HG03196 (cell line): ENCODE measurements around the gene TECPR2.
A peak's percentile ranks its signal among the peaks of the same experiment; 100 is the strongest.
"Not testable (repeated sequence)": the region's sequence is repeated elsewhere in the genome, so short reads cannot be mapped to it uniquely, and the experiment has no call there.

Experiments
- ATAC-seq: cut with Tn5 transposase; IDR thresholded peaks from one replicate; pipeline ENCODE4 v1.9.1; 2021; ENCODE audit not compliant: unreplicated experiment

TECPR2 gene

DNA sequence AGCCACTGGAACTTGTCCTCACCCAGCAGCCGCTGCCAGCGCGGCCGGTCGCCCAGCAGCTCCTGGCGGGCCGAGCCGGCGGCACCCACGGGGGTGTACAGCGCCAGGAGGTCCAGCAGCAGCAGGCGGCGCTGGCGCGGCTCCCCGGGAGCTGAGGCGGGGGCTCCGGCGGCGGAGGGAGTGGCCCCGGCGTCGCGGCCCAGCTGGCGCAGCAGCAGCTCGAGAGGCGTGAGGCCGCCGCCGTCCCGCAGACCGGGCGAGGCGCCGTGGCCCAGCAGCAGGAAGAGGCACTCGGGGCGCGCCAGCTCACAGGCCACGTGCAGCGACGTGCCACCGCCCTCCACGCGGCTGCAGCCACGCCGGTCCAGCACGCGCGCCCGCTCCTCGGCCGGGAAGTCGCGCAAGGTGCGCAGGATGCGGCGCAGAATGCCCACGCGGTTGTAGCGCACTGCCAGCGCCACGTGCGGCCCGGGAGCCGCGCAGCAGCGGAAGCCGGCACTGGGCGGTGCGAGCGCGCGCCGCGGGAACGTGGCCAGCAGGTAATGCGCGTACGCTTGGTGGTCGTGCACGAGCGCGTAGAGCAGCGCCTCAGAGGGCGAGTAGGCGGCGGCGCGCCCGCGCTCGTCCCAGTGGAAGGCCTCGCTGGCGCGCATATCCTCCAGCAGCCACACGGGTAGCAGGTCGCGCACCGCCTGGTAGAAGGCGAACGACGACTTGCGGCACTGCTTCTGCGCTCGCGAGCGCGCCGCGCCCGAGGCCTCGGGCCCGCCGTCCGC, 144.5 kb downstream of the TECPR2 start:
- ATAC-seq = no peak

DNA sequence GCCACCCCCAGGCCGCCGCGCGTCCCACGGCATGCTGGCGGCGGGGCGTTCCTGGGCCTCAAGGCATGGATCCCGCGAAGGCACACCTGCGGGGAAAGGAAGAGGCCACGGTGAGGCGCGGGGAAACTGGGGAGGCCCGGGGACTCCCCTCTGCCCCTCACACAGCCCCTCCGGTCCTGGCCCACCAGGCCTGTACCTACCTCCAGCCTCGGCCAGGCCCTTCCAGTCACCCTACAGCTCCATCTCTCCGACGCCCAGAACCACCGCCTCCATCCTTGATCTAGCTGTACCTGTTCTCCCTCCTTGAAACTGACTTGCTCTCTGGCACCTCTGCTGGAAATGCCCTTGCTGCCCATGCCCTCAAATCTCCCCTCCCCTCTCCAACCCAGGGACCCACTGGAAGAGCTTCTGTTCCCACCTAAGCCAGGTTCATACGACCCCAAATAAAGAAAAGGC, 145.1 kb downstream of the TECPR2 start:
- ATAC-seq = no peak

DNA sequence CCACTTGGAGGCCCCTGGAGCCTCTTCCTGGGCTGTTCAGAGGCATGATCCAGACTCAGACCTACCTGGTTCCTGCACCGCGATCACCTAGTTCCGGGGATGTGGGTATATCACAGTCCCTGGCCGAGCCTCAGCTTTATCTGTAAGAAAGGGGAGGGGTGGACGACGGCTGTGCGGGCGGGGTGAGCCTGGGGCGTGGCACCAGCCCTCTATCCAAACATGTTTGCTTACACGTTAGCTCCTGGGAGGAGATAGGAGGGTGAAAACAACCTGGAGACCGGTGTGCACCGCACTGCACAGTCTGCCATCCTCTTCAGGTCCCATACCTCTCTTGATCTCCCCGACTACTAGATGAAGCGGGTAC, 145.7 kb downstream of the TECPR2 start:
- ATAC-seq = no peak

DNA sequence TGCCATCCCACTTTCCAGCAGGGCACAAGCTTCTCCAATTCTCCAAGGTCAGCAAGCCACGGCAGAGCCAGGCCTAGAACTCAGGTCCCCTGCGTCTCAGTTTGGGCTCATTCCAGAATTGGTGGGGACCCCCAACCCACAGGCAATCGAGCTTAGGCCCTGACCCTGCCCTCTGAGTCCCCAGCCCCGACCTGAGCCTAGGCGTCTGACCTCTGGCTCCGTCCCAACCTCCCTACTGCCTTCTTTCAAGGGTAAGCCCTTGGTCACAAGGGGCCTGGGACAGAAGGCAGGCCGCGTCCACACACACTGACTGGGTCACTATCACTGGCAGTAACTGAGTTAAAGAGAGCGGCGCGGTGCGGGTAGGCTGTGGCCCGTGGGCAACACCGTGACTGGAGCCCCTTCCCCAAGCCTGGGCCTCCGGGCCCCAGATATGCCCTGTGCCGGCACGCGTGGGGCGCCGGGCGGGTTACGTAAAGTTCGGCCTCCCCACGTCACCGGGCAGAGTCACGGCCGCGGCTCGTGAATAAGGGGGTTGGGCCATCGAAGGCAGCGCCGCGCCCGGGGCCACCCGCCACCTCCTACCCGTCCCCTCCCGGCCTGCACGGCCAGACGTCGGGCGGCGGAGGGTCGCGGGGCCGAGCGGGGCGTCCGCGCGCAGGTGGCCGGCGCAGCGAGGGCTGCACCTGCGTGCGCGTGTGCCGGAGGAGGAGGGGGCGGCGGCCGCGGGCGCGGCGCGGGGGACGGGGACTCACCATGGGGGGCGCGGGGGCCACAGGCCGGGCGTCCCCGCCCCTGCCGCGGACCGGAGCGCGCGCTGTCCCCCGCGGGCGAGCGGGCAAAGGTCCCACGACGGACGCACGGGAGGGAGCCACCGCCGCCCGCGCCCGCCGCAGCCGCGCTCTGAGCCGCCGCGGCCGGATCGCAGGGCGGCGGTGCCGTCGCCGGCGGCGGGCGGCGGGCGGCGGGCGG, 146.3 kb downstream of the TECPR2 start:
- peak; percentile 8 for ATAC-seq

DNA sequence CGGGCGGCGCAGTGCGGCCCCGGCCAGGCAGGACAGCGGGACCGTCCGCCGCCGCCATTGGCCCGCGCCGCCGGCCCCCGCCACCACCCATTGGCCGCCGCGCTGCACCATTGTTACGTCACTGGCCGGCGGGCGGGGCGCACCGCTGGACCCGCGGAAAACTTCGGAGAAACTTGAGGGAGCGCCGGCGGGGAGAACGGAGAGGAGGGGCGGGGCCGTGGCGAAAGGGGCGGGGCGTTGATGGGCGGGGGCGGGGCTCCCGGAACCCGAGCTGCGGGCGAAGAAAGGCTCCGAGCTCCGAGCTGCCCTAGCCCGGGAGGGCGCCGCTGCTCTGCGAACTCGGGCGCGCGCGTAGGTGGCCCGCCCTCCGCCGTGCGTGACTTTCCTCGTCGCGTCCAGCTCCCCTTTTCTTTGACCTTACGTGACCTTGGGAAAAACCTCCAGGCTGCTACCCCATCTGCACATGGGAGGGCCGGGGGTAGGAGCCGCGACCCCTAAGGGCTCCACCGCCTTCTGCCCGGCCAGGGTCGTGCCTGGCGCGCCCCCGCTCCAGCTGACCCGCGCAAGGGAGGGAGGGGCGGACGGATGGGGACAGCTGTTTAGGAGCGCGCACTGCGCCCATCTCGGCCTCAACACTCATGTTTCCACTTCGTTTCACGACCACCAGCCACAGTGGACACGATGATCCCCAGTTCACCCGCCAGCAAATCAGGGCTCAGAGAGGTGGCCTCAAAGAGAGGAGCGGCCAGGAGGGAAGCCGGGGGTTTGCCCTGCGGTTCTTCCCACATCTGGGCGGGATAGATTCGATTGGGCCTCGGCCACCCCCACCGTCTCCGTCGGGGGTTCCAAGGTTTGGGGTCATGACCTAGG, 147.2 kb downstream of the TECPR2 start, which contains the start of gene ANKRD9:
Gene ANKRD9, minus strand, starts transcription at position 31 of the 870 bp plus-strand sequence. CDS start 1,887 bp downstream, outside the sequence.
- peak; percentile 73 for ATAC-seq

DNA sequence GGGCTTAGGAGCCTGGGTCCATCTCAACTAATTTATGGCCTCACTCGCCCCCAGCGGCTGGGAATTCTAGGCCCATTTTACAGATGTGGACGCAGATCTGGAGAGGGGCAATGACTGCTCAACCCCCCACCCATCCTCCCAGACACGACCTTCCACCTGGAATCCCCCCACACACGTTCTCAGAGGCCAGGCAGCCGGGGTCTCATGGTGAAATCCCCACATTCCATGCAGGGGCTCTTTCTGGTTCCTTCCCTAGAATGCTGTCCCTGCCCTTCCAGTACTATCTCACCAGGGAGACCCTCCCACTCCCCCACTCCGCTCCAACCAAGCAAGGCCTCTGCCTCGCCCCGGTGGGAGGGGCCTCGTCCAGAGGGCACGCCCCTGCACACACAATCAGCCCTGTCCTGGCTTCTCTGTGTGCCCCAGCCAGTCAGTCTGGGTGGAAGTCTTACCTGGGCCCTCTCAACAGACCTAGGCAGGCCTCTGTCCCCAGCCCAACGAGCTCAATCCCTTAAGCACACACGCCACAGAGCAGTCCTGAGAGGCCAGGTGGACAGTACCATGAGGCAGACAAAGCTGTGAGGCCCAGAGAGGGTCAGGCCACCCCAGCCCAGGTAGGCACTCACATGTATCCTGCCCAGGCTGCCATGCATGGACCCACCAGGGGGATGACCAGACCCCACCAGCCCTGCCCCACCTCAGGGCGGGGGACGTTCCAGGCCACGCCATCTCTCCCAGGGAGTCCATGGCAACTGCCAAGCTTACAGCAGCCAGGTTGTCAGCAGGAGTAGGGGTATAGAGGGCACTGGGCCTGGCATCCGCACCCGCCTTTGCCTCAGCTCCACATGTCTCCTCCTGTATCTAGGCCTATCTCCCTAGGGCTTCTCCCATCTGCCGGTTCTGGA, 148.1 kb downstream of the TECPR2 start:
- no peak for ATAC-seq

DNA sequence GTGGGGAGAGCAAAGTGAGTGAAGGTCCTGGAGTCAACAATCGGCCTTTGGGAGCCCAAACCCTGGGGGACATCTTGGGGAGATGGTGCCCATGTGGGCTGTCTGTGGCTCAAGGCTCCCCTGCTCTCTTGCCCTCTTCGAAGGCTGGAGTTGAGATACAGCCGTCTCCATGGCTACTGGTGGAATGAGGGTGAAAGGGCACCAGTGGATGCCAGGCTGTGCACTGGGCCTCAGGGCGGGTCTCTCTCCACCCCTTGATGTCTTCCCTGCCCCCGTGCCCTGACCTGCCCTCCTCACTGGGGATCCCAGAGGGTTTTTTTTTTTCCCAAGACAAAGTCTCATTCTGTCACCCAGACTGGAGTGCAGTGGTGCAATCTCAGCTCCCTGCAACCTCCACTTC, 148.8 kb downstream of the TECPR2 start:
- no peak for ATAC-seq

DNA sequence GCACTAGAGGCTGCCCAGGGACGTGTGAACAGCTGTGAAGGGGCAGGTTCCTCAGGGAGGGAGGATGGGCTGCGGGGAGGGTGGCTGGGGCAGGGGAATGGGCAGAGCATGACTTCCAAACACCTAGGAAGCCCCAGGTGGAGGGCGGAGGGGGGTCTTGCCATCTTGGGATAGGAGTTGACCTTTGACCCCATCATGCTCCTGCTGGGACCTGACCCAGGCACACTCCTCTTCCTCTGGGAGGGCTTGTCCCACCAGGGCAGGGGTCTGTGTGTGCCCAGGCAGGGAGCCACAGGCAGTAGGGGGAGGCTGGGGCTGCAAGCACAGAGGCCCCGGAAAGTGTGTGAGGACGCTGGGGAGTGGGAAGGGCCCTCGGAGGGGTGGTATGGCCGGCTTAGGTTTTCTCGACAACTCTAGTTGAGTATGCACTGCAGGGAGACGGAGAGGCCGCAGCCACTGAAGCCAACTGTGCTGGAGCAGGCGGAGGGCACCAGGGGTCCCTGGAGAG, 150.1 kb downstream of the TECPR2 start:
- no peak for ATAC-seq

DNA sequence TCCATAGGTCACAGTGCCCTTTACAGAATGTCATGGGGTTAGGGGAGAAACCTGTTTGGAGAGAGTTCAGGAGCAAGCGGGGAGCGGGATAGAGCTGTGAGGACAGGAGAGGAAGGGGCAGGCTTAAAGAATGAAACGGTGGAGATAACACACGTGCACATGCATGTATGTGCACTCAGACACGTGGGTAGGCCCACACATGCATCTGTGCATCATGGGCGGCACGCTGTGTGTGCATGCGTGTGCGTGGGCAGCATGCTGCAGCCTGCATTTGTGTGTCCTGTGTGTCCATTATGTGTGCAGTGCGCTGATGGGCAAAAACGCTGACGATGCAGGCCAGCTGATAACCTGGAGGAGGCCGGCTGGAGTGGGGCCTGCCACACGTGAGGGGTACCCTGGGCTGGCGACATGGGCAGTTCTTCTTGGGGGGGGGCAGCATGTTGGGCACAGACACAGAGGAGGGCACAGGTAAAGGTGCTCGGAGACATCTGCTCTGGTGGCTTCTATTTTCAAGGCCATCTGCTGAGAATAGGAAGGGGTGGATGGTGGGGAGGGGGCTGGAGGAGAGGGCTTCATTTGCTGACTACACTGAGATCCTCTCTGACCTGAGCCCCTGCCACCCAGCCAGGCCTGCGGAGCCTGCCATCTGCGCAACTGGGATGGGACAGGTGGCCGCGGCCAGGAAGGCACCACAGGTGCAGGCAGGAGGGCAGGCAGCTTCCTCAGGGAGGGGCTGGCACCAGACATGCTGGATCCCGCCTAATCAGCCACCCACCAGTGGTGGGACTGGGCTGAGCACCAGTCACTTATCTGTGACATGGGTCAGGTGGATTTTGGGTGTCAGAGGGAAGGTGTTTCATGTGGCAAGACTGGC, 151.4 kb downstream of the TECPR2 start:
- ATAC-seq = no peak

DNA sequence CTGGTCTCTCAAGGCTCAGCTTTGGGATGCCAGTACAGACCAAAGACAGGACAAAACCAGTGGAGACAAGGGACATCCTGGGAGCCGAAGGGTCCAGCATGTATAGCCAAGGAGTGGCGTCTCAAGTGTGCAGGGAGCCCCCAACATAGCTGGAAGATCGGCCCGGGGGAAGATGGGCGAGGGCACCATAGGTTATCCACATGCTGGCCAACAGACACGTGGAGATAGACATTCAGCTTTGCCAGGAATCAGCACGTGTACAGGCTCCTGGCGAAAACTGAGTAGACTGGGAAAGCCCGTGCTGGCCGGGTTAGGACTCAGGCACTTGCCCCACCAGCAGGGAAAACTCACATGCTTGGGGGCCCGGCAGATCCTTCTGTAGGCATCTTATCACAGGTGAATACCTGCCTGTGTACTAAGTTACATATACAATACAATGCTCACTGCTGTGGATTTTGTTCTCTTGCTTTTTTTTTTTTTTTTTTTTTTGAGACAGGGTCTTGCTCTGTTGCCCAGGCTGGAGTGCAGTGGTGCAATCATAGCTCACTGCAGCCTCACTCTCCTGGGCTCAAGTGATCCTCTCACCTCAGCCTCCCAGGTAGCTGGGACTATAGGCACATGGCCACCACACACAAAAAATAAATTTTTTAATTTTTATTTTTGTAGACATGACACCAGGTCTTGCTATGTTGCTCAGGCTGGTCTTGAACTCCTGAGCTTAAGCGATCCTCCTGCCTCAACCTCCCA, 152.4 kb downstream of the TECPR2 start:
- ATAC-seq = no peak

DNA sequence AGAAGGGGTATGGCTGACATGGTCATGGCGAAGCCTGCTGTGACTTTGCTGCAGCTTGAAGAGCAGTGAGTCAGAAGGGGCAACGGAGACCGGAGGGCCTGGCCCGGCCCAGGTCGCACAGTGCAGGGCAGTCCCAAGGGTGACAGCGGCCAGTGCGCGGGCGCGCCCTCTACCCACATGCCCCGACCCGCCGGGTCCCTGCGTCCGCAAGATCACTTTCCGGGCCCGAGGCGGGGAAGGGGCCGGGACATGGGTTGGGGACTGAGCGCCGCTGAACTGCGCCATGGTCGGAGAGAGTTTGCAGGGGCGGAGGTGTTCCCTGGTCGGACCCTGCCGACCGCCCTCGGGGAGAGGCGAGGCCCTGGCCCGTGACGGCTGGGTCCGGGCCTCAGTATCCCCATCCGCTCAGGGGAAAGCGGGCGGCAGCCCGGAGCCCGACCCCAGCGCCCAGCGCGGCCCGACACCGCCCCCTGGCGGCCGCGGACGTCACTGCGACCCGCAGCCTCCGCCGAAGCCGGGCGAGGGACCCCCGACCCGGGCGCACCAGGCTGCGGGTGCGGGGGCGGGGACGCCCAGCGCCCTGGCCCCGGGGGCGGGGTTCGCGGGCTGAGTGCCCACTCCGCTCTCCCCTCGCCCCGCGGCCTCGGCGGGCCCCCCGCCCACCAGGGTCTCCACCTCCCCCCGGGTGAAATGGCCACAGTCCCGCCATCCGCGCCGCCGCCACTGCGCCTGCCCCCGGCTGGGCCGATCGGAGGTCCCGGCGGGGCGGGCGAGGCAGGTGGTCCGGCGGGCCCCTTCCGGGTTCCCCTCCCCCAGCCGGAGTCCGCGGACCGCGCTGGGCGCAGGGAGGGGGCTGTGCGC, 154.0 kb downstream of the TECPR2 start:
- peak; percentile 56 for ATAC-seq

DNA sequence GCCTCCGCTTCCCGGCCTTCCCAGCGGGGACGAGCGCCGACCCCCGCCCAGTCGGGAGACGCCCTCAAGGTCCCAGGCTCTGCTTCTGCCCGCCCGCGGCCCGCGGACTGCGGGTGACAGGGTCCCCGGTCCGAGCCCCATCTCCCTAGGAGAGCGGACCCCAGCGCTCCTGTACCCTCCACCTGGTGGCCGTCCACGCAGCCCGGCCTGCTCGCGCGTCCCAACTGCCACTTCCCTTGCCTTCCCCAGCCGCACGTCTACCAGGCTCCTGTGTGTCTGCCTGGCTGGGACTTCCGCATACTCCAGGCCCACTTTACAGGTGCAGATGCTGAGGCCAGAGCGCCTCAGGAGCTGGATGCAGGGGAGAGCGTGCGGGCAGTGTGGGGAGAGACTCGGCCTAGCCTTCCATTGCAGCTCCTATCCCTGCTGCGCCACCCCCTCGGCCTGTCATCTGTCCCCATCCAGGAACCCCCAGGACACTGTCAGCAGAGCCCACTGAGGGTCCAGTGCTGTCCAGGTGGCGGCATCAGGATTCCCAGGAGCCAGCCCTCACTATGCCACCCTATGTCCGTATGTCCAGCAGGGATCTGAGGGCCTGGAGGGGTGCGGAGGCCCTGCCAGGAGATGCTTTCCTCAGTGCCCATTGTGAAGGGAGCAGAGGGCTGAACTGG, 154.8 kb downstream of the TECPR2 start:
- no peak for ATAC-seq

DNA sequence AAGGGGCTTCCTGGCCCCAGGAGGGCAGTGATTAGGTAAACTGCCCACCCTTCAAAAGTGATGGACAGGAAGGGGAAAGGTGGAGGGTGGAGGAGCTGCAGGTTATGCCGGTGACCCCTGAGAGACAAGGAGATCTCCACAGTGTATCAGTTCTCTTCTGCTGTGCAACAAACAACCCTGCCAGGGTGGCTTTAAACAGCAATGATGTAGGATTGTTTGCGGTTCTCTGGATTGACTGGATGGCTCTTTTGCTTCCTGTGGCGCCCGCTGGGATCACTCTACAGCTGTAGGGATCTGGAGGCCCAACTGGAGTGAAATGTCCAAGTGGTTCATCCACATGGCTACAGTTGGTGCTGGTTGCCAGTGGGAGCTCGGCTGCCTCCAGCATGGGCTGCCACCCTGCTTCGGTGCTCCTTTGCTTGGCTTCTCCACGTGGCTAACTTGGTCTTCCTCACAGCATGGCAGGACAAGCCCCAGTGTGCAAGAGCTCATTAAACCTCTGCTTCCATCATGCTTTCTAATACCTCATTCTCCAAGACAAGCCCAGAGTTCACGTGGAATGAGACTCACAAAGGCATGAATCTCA, 155.4 kb downstream of the TECPR2 start:
- no peak for ATAC-seq

DNA sequence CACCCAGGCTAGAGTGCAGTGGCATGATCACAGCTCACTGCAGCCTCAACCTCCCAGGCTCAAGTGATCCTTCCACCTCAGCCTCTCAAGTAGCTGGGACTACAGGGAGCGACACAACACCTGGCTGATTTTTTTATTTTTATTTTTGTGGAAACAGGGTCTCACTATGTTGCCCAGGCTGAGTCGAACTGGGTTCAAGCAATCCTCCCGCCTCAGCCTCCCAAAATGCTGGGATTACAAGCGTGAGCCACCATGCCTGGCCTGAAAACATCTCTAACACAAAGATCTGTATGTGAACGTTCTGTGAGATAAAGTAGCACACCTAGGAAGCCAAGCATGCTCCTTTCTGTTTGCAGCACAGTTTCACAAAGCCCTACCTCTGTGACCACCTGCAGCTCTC, 157.0 kb downstream of the TECPR2 start:
- ATAC-seq = not testable (repeated sequence)

DNA sequence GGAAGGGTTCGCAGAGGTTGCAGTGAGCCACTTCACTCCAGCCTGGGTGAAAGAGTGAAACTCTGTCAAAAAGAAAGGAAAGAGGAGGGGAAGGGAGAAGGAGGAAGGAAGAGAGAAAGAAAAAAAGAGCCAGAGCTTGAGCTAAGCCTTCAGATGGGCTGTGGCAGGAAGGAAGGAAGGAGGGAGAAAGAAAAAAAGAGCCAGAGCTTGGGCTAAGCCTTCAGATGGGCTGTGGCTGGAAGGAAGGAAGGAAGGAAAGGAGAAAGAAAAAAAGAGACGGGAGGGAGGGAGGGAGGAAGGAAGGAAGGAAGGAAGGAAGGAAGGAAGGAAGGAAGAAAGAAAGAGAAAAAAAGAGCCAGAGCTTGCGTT, 160.4 kb downstream of the TECPR2 start:
- ATAC-seq = no peak
